A549 (cell line): Measurements from ENCODE around the gene FATE1. TPM values are rescaled to one million over a fixed set of nuclear protein-coding genes. Genes with fewer than 3 reads are reported as not detected.

Source experiments
- ATAC-seq, 2 experiments: fragments of 200-7000 bp in 1 of 2; fragments of >200 bp in 1 of 2; cut with Nextera tagmentation in 1 of 2; cut with Tn5 transposase in 1 of 2; 3 replicates each; pipeline versions ENCODE4 v1.8.0 to v1.9.1; 2018 to 2020; ENCODE audit warnings: mild to moderate bottlenecking in 1 of 2, moderate library complexity in 1 of 2
- CTCF ChIA-PET: fragments of 300-600 bp; sonication (Branson Sonifier 250); formaldehyde crosslinking; extraction: SDS; loops from one replicate; lab custom pipeline; 2021; ENCODE audit warnings: antibody characterized with exemption, inconsistent platforms; lab: Yijun Ruan, JAX
- POLR2A ChIA-PET: fragments of 350-600 bp; formaldehyde crosslinking; extraction: SDS; loops from one replicate; lab custom pipeline; 2021; ENCODE audit warnings: antibody characterized with exemption, inconsistent platforms; lab: Yijun Ruan, JAX
- DNase-seq, 2 experiments: peaks; one replicate each; pipeline versions ENCODE4 v3.0.0 to v3.0.0-alpha.2; 2011 to 2016; ENCODE audit warnings: low read depth in 1 of 2, low spot score in 1 of 2
- FAIRE-seq: peaks from 2 replicates; lab custom pipeline; 2011; peaks lifted over from hg19 to GRCh38; lab: Jason Lieb, UNC
- H3K27ac ChIP-seq, 2 experiments: fragments of >200 bp; sonication (Bioruptor Twin); formaldehyde crosslinking; 3 replicates each; pipeline ENCODE4 v1.5.1; 2016 to 2017
- H3K4me1 ChIP-seq: fragments of >200 bp; sonication (Bioruptor Twin); formaldehyde crosslinking; 3 replicates; pipeline ENCODE4 v1.6.1; 2016
- H3K4me2 ChIP-seq: fragments of >200 bp; sonication (Bioruptor Twin); formaldehyde crosslinking; 3 replicates; pipeline ENCODE4 v1.6.1; 2016
- H3K4me3 ChIP-seq: fragments of >200 bp; sonication (Bioruptor Twin); formaldehyde crosslinking; 3 replicates; pipeline ENCODE4 v1.5.1; 2016
- H3K9me3 ChIP-seq: fragments of >200 bp; sonication (Bioruptor Twin); formaldehyde crosslinking; 3 replicates; pipeline ENCODE4 v1.6.1; 2016
- BCL3 ChIP-seq: fragments of >200 bp; sonication (Bioruptor Twin); formaldehyde crosslinking; IDR thresholded peaks from 3 replicates; pipeline ENCODE4 v1.6.1; 2016
- CBX8 ChIP-seq: fragments of 200-600 bp; sonication (generic); IDR thresholded peaks from 2 replicates; pipeline ENCODE4 v1.6.1; 2016
- CEBPB ChIP-seq, 2 experiments: fragments of >200 bp in 1 of 2; sonication (Bioruptor Twin) in 1 of 2; formaldehyde crosslinking in 1 of 2; IDR thresholded peaks; 2 replicates each; pipeline ENCODE4 v1.6.1; 2012 to 2016
- CHD2 ChIP-seq: fragments of 150-350 bp; IDR thresholded peaks from 2 replicates; pipeline ENCODE4 v1.6.1; 2014; ENCODE audit warnings: low read length; ENCODE audit not compliant: partially characterized antibody
- CHD4 ChIP-seq: fragments of 200-600 bp; sonication (generic); IDR thresholded peaks from 2 replicates; pipeline ENCODE4 v1.6.1; 2016; ENCODE audit warnings: antibody characterized with exemption, mild to moderate bottlenecking, borderline replicate concordance
- ESRRA ChIP-seq: fragments of 150-350 bp; IDR thresholded peaks from 2 replicates; pipeline ENCODE4 v1.6.1; 2014; ENCODE audit warnings: mild to moderate bottlenecking, low read length, borderline replicate concordance
- FOXS1 ChIP-seq: fragments of 250-450 bp; sonication (Bioruptor Pico); IDR thresholded peaks from 2 replicates; pipeline ENCODE4 v1.5.0; 2020; ENCODE audit warnings: mild to moderate bottlenecking, moderate library complexity
- GATA3 ChIP-seq: IDR thresholded peaks from 2 replicates; pipeline ENCODE4 v1.6.1; 2012; ENCODE audit warnings: borderline replicate concordance
- HEYL ChIP-seq: fragments of 250-450 bp; sonication (Bioruptor Pico); IDR thresholded peaks from 2 replicates; pipeline ENCODE4 v1.8.0; 2021; ENCODE audit warnings: mild to moderate bottlenecking, moderate library complexity
- HMGXB4 ChIP-seq: fragments of 250-450 bp; sonication (Bioruptor Pico); IDR thresholded peaks from 2 replicates; pipeline ENCODE4 v1.5.0; 2021; ENCODE audit warnings: mild to moderate bottlenecking, moderate library complexity, borderline replicate concordance
- HOXA7 ChIP-seq: fragments of 250-450 bp; sonication (Bioruptor Pico); IDR thresholded peaks from 2 replicates; pipeline ENCODE4 v1.5.0; 2020; ENCODE audit warnings: mild to moderate bottlenecking, moderate library complexity
- HOXB13 ChIP-seq: fragments of 250-450 bp; sonication (Bioruptor Pico); IDR thresholded peaks from 2 replicates; pipeline ENCODE4 v1.5.0; 2020; ENCODE audit warnings: low read depth, mild to moderate bottlenecking, moderate library complexity
- KDM1A ChIP-seq: fragments of 200-600 bp; sonication (generic); IDR thresholded peaks from 2 replicates; pipeline ENCODE4 v1.6.1; 2016; ENCODE audit warnings: low read depth, mild to moderate bottlenecking
- KDM5A ChIP-seq: fragments of 200-600 bp; sonication (generic); IDR thresholded peaks from 2 replicates; pipeline ENCODE4 v1.6.1; 2016; ENCODE audit warnings: antibody characterized with exemption, mild to moderate bottlenecking
- NFE2L2 ChIP-seq: fragments of 150-350 bp; conservative IDR thresholded peaks from 2 replicates; pipeline ENCODE4 v1.6.1; 2014; ENCODE audit warnings: low read length
- NR3C1 ChIP-seq: fragments of >200 bp; sonication (Bioruptor Twin); formaldehyde crosslinking; IDR thresholded peaks from 3 replicates; pipeline ENCODE4 v1.6.1; 2017
- RAD21 ChIP-seq, 2 experiments: fragments of >200 bp in 1 of 2; sonication (Bioruptor Twin) in 1 of 2; formaldehyde crosslinking in 1 of 2; IDR thresholded peaks in 1 of 2; conservative IDR thresholded peaks in 1 of 2; 2 replicates in 1 of 2; 3 replicates in 1 of 2; pipeline ENCODE4 v1.6.1; 2012 to 2018; ENCODE audit warnings: inconsistent platforms in 1 of 2
- RARB ChIP-seq: fragments of 250-450 bp; sonication (Bioruptor Pico); IDR thresholded peaks from 2 replicates; pipeline ENCODE4 v1.8.0; 2021; ENCODE audit warnings: mild to moderate bottlenecking, moderate library complexity
- RFX5 ChIP-seq: fragments of 450-650 bp; IDR thresholded peaks from 2 replicates; pipeline ENCODE4 v1.7.1; 2014; ENCODE audit warnings: antibody characterized with exemption, mild to moderate bottlenecking, moderate library complexity
- SMC3 ChIP-seq: fragments of >200 bp; sonication (Bioruptor Twin); formaldehyde crosslinking; IDR thresholded peaks from 3 replicates; pipeline ENCODE4 v1.6.1; 2018; ENCODE audit warnings: inconsistent platforms
- SREBF2 ChIP-seq: fragments of 450-650 bp; IDR thresholded peaks from 2 replicates; pipeline ENCODE4 v1.6.1; 2014; ENCODE audit warnings: mild to moderate bottlenecking, moderate library complexity
- TFCP2L1 ChIP-seq: fragments of 250-450 bp; sonication (Bioruptor Pico); IDR thresholded peaks from 2 replicates; pipeline ENCODE4 v1.5.0; 2021; ENCODE audit warnings: mild to moderate bottlenecking
- WGBS: methylation state at CpG from one replicate; pipeline ENCODE4 v1.1.6; 2017; ENCODE audit errors: missing lambda C conversion rate; 5-methylcytosine and 5-hydroxymethylcytosine counted together
- polyA plus RNA-seq, 4 experiments: library from polyadenylated mRNA; depleted of rRNA in 3 of 4; stranded (reverse); fragments of >200 nt; fragmentation: RNase III in 1 of 4; extraction: RNeasy Plus Mini Kit Qiagen cat#74134 plus additional on column Dnase treatment in 1 of 4; gene quantifications; 2 replicates in 3 of 4; 3 replicates in 1 of 4; pipeline ENCODE4 v1.2.3, GENCODE V29; 2011 to 2017
- TF ChIP-seq, protein P1 (sequence below): IDR thresholded peaks from 2 replicates; pipeline ENCODE4 v1.6.1; 2012
- TF ChIP-seq, protein P2 (sequence below): fragments of 250-450 bp; sonication (Bioruptor Pico); IDR thresholded peaks from 2 replicates; pipeline ENCODE4 v1.5.0; 2020; ENCODE audit warnings: low read depth, mild to moderate bottlenecking, moderate library complexity

FATE1 gene
- polyA plus RNA-seq, 2 of the 4 experiments (the other 2 are of a cell fraction) = not detected

DNA sequence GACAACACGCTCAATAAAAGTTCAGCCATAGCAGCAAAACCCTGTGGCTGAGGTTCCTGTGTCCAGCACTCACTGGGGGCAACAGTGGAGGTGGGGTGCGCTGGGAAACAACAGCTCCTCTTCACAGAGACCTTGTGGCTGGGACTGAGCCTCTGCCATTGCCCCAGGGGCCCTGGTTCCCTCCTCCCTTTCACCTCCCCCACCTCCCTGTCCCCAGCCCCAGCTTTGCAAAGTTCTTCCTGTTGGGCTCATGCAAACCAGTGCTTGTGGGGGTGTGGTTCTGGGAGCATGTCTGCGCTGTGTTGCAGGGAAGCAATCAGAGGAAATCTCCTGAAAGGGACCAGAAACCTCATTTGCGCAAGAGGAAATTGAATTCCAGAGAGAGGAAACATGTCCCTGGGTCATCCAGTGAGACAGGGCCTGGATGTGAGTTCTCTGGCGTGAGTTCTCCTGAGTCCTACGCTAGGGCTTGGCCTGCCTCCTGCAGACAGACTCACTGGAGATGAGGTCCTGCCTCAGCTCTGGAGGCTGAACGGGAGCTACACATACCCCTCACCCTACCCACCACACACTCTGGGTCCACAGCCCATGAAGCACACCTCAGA lies 7.4 kb downstream of the FATE1 start:
- Histone ChIP-seq H3K4me2 (no peak overlapping the region), H3K27ac (no peak overlapping the region), H3K4me1 (no peaks in the 10 kb centered on the region), H3K4me3 (no peak overlapping the region), H3K9me3 (no peaks in the 10 kb centered on the region)
- POLR2A ChIA-PET = no interaction called here
- DNase-seq (no peak), ATAC-seq (no peak), FAIRE-seq (no peak)
- WGBS = 63% methylated on average over 3 of the region's 7 CpGs
- TF ChIP-seq CBX8 (no peak), FOXS1 (CRISPR knock-in tag) (no peak), HMGXB4 (CRISPR knock-in tag) (no peak), ESRRA (no peak), HOXA7 (CRISPR knock-in tag) (no peak)
- CTCF ChIA-PET = no interaction called here

DNA sequence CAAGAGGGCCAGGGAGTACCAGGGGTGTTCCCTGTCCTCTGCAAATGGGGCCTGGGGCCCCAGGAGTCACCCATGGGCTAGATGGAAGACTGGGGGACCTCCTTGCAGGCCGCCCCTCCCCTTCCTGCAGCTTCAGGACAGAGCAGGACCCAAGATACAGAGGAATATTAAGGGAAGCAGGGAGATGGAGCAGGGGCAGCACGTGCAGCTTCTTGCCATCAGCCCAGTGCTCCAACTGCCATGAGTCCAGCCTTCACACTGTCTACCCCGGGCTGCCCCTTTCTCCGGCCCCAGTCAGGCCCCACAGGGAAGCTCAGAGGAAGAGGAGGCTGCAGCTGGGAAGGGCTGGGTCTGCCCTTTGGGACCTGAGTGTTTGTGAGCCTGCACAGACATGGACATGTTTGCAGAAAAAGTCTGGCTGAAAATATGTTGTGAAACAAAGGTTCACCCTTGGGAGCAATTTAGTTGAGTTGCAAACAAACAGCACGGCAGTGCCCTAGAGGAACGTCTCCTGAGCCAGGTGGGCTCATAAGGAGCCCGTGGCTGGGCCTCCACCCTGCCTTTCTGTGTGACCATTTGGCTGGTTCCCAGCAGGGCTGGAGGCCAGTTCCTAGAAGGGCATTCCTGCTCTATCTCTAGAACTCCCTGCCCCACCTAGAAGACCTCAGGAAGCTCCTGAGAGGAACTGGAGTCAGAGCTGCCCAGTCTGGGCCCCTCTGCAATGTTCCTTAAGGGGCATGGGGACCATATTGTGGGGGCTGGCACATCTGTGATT lies 8.9 kb downstream of the FATE1 start:
- Histone ChIP-seq H3K4me1 (no peaks in the 10 kb centered on the region), H3K4me3 (no peak overlapping the region), H3K9me3 (no peaks in the 10 kb centered on the region), H3K4me2 (no peak overlapping the region), H3K27ac (no peak overlapping the region)
- ATAC-seq = no peak
- DNase-seq = no peak
- ChIA-PET CTCF (interaction anchor here (3.2 kb wide), 1 partner anchor 11 kb away, joined by 12 read pairs; no protein-coding TSS in a partner anchor), POLR2A (no interaction called here)
- WGBS = 15% methylated on average over 4 of the region's 7 CpGs
- FAIRE-seq = no peak
- TF ChIP-seq RAD21 (conservative IDR thresholded peaks at IDR 0.05 in 1 of 2, IDR thresholded peaks at IDR 0.05 in 1 of 2) (no peak), SREBF2 (no peak)

- ATAC-seq (no peak), DNase-seq (no peak), FAIRE-seq (no peak)
- no CpG with 5 or more reads among the region's 1 CpG for WGBS
- Histone ChIP-seq H3K9me3 (no peaks in the 10 kb centered on the region), H3K4me2 (no peak overlapping the region), H3K4me3 (no peak overlapping the region), H3K4me1 (no peaks in the 10 kb centered on the region), H3K27ac (no peak overlapping the region)
- ChIA-PET CTCF (interaction anchor here (1.5 to 3.2 kb wide), 2 partner anchors 12 to 28 kb away, joined by 4 to 12 read pairs; no protein-coding TSS in a partner anchor), POLR2A (no interaction called here)
- no peak for TF ChIP-seq GATA3
- TF ChIP-seq, protein P1, sequence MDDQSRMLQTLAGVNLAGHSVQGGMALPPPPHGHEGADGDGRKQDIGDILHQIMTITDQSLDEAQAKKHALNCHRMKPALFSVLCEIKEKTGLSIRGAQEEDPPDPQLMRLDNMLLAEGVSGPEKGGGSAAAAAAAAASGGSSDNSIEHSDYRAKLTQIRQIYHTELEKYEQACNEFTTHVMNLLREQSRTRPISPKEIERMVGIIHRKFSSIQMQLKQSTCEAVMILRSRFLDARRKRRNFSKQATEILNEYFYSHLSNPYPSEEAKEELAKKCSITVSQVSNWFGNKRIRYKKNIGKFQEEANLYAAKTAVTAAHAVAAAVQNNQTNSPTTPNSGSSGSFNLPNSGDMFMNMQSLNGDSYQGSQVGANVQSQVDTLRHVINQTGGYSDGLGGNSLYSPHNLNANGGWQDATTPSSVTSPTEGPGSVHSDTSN = no peak
- no peak for TF ChIP-seq HEYL (CRISPR knock-in tag)
- no peak for TF ChIP-seq RFX5
- no peak for TF ChIP-seq CHD2
- no peak for TF ChIP-seq KDM1A
- no peak for TF ChIP-seq CBX8
- TF ChIP-seq TFCP2L1 = no peak
- TF ChIP-seq KDM5A = no peak
- TF ChIP-seq, protein P2, sequence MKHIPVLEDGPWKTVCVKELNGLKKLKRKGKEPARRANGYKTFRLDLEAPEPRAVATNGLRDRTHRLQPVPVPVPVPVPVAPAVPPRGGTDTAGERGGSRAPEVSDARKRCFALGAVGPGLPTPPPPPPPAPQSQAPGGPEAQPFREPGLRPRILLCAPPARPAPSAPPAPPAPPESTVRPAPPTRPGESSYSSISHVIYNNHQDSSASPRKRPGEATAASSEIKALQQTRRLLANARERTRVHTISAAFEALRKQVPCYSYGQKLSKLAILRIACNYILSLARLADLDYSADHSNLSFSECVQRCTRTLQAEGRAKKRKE (CRISPR knock-in tag) = no peak
- TF ChIP-seq HOXB13 (CRISPR knock-in tag) = no peak
- no peak for TF ChIP-seq NR3C1
- TF ChIP-seq FOXS1 (CRISPR knock-in tag) = no peak
- no peak for TF ChIP-seq SREBF2
- no peak for TF ChIP-seq CHD4
- no peak for TF ChIP-seq BCL3
- TF ChIP-seq SMC3 = no peak
- TF ChIP-seq NFE2L2 = no peak
- TF ChIP-seq RARB (CRISPR knock-in tag) = no peak
- TF ChIP-seq CEBPB (IDR thresholded peaks at IDR 0.05) = no peak
Measured at GRCh38 chrX:151725338-151725614, 9.4 kb downstream of the FATE1 start.
